GM12874 (cell line): Measurements from ENCODE around the gene ANKLE1.

ENCODE experiments used
- CTCF ChIP-seq: IDR thresholded peaks from 2 replicates; pipeline ENCODE4 v1.5.1; 2011; ENCODE audit warnings: low read depth, mild to moderate bottlenecking, control low read depth, low read length, moderate library complexity; ENCODE audit not compliant: insufficient read depth

ANKLE1 gene

DNA sequence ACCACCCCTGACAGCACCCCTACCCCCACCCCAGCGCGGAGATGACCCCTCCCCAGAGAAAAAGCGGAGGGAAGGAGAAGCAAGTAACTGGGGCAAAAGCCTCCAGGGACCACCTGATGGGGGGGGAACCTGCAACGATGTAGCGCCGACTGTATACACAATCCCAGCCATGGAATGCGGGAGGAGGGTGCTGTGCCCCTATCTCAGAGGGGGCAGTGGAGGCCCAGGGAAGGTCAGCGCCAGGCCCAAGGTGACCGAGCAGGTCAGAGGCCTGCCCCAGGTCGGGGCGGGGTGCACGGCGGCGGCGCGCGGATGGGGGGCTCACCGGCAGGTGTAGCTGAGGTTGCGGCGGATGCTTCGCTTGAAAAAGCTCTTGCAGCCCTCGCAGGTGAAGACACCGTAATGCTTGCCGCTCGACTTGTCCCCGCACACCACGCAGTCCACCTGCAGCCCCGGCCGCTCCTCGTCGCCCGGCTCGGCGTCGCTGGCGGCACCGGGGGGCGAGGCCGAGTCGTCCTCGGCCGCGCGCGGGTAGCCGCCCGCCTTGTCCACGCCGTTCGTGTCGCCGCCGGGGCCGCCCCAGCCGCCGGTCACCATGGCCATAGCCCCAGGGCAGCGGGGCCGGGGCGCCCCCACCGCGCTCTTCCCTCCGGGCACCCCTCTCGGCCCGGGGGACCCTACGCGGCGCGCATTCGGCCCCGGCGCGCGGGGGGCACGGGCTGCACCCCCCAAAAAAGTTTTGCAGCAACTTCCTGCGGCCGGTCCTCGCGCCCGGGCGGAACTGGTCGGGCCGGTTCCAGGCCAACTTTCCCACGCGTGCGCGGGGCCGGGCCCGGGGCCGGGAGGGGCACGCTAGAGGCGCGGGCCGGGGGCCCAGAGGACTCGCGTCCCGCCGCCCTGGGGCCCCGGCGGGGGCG lies 36.8 kb upstream of the ANKLE1 start:
- no peak for TF ChIP-seq CTCF

DNA sequence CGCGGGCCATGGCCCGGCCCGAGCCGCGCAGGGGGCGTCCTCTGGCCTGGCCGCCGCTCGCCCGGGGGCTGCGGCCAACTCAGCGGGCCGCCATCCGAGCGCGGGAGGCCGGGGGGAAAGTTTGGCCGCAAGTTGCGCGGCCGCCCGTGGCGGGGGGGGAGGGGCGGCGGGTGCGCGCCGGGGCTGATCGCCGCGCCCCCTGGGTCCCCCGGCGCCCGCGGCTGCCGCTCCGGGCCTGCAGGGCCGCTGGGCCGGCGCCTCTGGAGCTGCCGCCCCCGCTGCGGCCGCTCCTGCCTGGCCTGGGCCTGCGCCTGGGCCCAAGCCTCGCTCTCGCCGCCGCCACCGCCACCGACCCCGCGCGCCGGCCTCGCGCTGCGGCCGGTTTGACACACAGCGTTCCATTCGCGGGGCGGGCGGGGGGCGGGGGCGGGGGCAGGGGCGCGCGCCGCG lies 36.1 kb upstream of the ANKLE1 start, which contains the start of gene NR2F6:
TSS of gene NR2F6 (minus strand) at position 385 of the 450 bp plus-strand sequence. CDS start 699 bp downstream, outside the sequence.
- TF ChIP-seq CTCF = no peak

GRCh38 chr19:17246681-17247425 lies 34.8 kb upstream of the ANKLE1 start:
- no peak for TF ChIP-seq CTCF

DNA sequence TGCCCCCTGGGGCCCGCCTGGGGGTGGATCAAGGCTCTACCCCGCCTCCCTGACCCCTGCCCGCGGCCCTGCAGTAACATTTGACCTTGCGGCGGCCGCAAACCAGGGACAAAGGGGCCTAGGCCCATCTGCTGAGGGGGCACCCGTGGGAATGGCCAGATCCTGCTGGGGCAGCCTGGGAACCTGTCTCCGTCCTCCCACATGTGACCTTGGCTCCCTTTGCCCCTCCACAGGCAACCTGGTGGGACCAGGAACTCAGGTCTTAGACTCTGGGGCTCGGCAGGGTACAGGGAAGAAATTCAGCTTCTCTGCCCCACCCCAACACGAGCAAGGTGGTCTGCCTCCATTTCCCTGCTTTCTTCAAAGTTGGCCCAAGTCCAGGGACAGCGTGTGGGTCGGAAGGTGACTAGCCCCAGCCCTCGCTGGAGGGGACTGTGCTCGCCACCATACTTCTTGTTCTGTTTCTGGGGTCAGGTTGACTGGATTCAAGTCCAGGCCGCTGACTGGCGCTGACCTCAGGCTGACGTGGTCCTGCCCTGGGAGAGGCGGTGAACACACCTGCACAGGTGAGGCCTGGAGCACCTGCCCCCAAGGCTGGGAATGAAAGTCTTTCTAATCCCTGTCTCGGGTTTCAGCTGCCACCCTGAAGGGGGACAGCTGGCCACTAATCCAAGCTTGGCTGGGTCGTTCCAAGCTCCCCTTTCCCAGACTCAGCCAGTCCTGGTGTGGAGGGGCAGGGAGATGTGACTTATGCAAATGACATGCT lies 33.5 kb upstream of the ANKLE1 start:
- no peak for TF ChIP-seq CTCF

- TF ChIP-seq CTCF = no peak
These were observed 31.7 kb upstream of the ANKLE1 start for GRCh38 chr19:17249887-17250548.

- no peak for TF ChIP-seq CTCF
These were observed 27.1 kb upstream of the ANKLE1 start for GRCh38 chr19:17254636-17255035.
